Glomerular visceral epithelial cell (primary cell): ENCODE results near the gene PKD2L1.
"Not testable (repeated sequence)": the region's sequence is repeated elsewhere in the genome, so short reads cannot be mapped to it uniquely, and the experiment has no call there.

ENCODE experiments used
- DNase-seq: peaks from one replicate; pipeline ENCODE4 v3.0.0-alpha.2; 2016; ENCODE audit errors: extremely low spot score

The PKD2L1 gene

GRCh38 chr10:100330079-100330478 is at the start of gene PKD2L1:
Gene PKD2L1 (minus strand): TSS chr10:100330228. CDS start chr10:100330103, 125 bp downstream.
- DNase-seq, result no peak

DNA sequence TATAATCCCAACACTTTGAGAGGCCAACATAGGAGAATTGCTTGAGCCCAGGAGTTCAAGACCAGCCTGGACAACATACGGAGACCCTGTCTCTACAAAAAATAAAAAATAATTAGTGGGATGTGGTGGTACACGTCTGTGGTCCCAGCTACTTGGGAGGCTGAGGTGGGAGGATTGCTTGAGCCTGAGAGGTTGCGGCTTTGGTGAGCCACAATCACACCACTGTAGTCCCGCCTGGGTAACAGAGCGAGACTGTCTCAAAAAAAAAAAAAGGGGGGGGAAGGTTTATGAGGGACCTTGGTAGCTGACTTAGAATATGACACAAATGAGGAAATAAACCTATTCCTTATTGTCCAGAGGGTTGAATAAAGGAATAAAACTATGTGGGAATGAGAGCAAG is 47.8 kb upstream of the PKD2L1 start:
- no peak for DNase-seq

DNA sequence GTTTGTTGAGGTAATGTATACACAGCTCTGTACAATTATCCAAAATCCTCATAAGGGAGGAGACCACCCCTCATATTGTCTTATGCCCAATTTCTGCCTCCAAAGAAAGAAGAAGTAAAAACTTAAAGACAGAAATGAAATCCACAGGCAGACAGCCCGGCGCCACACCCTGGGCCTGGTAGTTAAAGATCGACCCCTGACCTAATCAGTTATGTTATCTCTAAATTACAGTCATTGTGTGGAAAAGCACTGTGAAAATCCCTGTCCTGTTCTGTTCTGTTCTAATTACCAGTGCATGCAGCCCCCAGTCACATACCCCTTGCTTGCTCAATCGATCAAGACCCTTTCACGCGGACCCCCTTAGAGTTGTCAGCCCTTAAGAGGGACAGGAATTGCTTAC is 46.6 kb upstream of the PKD2L1 start:
- DNase-seq, result not testable (repeated sequence)

DNA sequence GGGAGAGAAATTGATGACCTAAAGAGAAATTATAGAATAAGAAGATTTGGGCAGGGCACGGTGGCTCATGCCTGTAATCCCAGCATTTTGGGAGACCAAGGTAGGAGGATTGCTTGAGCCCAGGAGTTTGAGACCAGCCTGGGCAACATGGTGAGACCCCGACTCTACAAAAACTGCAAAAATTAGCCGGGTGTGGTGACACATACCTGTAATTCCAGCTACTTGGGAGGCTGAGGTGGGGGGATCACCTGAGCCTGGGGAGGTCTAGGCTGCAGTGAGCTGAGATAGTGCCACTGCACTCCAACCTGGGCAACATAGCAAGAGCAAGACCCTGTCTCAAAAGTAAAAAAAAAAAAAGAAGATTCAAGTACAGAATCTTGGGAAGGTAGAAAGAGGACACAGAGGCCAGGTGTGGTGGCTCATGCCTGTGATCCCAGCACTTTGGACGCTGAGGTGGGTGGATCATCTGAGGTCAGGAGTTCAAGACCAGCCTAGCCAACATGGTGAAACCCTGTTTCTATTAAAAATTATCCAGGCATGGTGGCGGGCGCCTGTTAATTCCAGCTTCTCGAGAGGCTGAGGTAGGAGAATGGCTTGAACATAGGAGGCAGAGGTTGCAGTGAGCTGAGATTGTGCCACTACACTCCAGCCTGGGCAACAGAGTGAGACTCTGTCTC is 44.8 kb upstream of the PKD2L1 start:
- DNase-seq, result not testable (repeated sequence)

DNA sequence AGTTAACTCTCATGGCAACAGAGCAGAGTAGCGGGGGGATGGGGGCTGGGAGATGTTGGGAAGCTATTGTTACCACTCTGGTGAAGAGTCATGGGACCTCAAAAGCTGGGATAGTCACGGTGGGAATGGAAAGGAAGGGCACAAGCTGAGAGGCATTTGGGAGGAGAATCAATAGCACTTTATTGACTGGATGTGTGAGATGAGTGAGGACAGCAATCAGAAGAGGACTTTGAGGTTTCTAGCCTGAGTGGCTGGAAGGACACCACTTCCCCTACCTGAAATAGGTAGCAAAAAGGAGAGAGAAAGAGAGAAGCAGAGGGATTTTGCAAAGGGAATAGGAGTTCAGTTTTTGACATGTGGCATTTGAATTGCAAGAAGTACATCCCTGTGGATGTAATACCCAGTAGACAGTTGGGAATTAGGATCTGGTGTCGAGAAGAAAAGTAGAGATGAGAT is 44.2 kb upstream of the PKD2L1 start:
- DNase-seq, result peak; percentile 9

DNA sequence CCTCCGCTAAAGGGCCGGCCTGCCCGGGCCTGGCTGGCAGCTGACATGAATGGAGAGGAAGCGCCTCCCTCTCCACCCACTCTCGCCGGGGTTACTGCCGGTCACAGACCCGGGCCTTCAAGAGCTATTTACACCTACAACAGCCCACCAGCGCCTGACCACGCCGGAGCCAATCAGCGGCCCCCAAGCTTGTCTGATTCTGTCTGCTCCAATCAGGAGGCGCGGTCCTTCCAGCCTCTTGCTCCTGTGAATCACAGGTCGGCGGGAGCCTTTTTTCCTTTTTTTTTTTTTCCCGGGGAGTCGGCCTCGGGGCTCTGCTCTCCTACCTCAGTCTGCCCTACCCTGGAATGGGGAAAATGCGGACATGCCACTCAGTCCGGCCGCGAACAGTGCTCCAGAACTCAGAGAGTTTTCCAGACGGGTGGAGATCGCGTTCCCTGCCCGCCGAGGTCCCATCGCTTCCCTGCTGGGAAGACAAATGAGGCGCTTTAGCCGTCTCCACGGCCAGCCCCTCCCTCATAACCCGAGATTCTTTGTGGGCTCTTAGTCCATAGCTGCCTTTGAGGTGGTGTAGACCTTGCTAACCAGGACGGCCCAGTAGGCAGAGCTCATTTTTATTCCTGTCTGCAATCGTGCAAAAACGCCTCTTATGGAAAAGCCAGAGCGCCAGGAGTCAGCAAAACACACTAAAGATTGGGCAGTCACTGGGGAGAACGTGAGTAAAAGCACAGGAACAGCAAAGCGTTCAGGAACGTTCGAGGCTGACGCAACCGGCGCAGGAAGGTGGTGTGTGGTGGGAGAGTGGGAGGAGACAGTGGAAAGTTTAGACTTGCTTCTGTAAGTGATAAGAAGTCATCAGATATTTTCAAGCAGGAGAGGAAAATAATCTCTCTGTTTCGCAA is 43.5 kb upstream of the PKD2L1 start:
- peak; percentile 100 for DNase-seq

GRCh38 chr10:100372415-100373297 is 42.6 kb upstream of the PKD2L1 start:
- no peak for DNase-seq

DNA sequence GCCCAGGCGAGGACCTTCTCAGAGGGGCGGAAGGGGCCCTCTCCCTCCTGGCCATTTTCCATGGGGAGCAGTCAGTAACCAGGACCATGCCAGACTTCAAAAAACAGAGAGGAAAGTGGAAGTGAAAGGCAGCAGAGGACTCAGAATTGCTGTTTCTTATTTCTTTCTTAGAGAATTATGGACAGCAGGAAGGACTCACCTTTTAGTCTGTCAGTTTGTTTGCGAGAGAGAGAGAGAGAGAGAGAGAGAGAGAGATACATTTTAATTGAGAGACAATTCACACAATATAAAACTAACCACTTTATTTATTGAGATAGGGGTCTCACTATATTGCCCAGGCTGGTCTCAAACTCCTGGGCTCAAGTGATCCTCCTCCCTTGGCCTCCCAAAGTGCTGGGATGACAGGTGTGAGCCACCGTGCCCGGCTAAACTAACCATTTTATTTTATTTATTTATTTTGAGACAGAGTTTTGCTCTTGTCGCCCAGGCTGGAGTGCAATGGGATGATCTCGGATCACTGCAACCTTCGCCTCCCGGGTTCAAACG is 41.5 kb upstream of the PKD2L1 start:
- DNase-seq, result no peak

- peak; percentile 79 for DNase-seq
Measured at GRCh38 chr10:100370714-100371481, 40.9 kb upstream of the PKD2L1 start.

DNA sequence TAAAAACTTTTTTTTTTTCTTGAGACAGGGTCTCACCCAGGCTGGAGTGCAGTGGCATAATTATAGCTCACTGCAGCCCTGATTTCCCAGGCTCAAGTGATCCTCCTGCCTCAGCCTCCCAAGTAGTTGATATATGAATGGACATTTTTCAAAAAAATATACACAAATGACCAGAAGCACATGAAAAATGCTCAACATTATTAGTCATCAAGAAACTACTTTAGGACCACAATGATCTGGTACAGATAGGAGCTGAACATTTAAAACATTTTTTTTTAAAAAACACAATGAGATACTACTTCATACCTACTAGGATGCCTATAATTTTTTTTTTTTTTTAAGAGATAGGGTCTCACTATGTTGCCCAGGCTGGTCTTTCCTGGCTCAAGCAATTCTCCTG is 38.7 kb upstream of the PKD2L1 start:
- no peak for DNase-seq

GRCh38 chr10:100364735-100365391 is 34.8 kb upstream of the PKD2L1 start:
- DNase-seq, result peak; percentile 94

GRCh38 chr10:100364175-100364574 is 34.1 kb upstream of the PKD2L1 start:
- DNase-seq, result no peak

DNA sequence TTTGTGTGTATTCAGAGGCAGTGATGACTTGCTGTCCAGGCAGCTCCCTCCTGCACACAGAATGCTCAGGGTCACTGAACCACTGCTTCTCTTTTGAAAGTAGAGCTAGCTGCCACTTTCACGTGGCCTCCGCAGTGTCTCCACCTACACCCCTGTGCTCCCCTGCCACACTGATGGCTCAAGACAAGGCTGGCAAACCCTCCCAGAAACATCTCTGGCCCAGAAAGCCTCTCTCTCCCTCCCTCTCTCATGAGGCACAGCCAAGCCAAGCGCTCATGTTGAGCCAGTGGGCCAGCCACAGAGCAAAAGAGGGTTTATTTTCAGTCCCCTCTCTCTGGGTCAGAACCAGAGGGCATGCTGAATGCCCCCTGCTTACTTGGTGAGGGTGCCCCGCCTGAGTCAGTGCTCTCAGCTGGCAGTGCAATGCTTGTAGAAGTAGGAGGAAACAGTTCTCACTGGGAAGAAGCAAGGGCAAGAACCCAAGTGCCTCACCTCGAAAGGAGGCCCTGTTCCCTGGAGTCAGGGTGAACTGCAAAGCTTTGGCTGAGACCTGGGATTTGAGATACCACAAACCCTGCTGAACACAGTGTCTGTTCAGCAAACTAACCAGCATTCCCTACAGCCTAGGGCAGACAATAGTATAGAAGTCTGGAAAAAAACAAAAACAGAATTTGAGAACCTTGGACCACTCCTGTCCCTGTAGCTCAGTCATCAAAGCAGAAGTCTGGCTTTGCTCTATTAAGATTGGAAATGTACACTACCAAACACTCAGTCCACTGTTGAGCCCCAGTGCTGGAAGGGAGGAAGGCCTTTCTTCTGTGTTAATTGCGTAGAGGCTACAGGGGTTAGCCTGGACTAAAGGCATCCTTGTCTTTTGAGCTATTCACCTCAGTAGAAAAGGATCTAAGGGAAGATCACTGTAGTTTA is 32.8 kb upstream of the PKD2L1 start:
- no peak for DNase-seq

DNA sequence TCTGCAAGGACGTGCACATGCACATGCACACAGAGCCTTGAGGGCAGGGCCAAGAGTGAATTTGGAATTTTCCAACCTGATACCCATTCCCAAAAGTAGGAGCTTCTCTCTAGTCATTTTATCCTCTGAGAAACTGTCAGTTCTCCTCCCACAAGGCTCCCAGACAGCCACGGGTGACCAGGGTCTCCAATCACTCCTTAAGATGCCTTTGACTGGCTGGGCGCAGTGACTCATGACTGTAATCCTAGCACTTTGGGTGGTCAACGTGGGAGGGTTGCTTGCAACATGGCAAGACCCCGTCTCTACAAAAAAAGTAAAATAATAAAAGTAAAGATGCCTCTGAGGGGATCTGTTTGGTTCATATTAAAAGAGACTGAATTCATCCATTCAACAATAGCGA is 30.2 kb upstream of the PKD2L1 start:
- DNase-seq, result no peak

- DNase-seq, result no peak
Measured at GRCh38 chr10:100359529-100360150, 29.6 kb upstream of the PKD2L1 start.

GRCh38 chr10:100359030-100359432 is 29.0 kb upstream of the PKD2L1 start:
- no peak for DNase-seq

GRCh38 chr10:100357059-100357858 is 27.2 kb upstream of the PKD2L1 start:
- DNase-seq, result no peak
